ENCODE measurements around the gene PFKFB3. TPM values are rescaled to one million over a fixed set of nuclear protein-coding genes. Genes with fewer than 3 reads are reported as not detected.

The PFKFB3 gene
- total RNA-seq, 1 donor from 2014 or later, result 137 TPM

DNA sequence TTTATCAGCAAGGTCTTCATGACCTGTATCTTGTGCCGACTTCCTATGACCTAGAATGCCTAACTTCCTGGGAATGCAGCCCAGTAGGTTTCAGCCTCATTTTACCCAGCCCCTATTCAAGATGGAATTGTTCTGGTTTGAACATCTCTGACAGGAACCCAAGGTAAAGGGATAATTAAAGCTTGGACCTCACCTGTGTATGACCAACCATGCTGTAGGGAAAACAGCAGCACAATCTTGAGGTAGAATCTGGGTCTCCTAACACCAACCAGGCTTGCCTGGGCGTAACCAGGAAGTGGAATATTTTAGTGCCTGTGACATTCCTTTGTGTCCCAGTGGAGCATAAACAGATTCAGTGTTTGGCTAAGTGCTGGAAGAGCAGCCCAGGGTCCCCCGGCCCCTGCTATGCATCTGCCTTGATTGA lies 94.1 kb downstream of the PFKFB3 start:
- Mint-ChIP-seq H3K27me3 (ENCODE audit: unreplicated experiment) (peaks cover 3% of the 10 kb centered on the region), H3K9me3 (ENCODE audit: unreplicated experiment) (peaks cover 2% of the 10 kb centered on the region), H3K36me3 (ENCODE audit: unreplicated experiment) (peaks cover 4% of the 10 kb centered on the region), H3K4me1 (ENCODE audit: low read depth, unreplicated experiment) (peaks cover 21% of the 10 kb centered on the region), H3K27ac (ENCODE audit: unreplicated experiment) (no peak overlapping the region), H3K4me3 (ENCODE audit: unreplicated experiment) (no peak overlapping the region)
- no peak for DNase-seq
- TF ChIP-seq, protein P1, sequence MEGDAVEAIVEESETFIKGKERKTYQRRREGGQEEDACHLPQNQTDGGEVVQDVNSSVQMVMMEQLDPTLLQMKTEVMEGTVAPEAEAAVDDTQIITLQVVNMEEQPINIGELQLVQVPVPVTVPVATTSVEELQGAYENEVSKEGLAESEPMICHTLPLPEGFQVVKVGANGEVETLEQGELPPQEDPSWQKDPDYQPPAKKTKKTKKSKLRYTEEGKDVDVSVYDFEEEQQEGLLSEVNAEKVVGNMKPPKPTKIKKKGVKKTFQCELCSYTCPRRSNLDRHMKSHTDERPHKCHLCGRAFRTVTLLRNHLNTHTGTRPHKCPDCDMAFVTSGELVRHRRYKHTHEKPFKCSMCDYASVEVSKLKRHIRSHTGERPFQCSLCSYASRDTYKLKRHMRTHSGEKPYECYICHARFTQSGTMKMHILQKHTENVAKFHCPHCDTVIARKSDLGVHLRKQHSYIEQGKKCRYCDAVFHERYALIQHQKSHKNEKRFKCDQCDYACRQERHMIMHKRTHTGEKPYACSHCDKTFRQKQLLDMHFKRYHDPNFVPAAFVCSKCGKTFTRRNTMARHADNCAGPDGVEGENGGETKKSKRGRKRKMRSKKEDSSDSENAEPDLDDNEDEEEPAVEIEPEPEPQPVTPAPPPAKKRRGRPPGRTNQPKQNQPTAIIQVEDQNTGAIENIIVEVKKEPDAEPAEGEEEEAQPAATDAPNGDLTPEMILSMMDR (IDR thresholded peaks at IDR 0.05; ENCODE audit: partially characterized antibody, unreplicated experiment), result no peak

DNA sequence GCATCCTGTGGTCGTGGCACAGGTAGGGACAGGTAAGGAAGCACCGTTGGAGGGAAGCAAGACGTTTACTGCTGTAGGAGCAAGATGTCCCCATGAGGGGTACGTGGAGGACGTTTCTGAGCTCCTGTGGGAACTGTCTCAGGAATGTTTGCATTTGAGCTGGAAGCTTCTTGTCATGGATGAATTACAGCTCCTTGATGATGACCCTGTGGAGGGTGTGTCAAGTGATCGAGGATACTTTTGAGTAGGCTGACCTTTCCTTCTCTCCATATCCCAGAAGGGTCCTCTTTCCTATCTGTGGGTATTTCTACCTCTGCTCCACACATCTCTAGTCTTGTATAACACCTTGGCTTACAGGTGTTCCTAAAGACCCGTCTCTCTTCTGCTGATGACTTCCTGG lies 94.8 kb downstream of the PFKFB3 start:
- no peak overlapping the region for H3K27ac Mint-ChIP-seq (ENCODE audit: unreplicated experiment)
- TF ChIP-seq, protein P1 (IDR thresholded peaks at IDR 0.05; ENCODE audit: partially characterized antibody, unreplicated experiment), result no peak
- H3K4me1 Mint-ChIP-seq (ENCODE audit: low read depth, unreplicated experiment), result peaks cover 21% of the 10 kb centered on the region
- H3K9me3 Mint-ChIP-seq (ENCODE audit: unreplicated experiment), result peaks cover 2% of the 10 kb centered on the region
- no peak overlapping the region for H3K4me3 Mint-ChIP-seq (ENCODE audit: unreplicated experiment)
- DNase-seq, result no peak
- H3K36me3 Mint-ChIP-seq (ENCODE audit: unreplicated experiment), result peaks cover 4% of the 10 kb centered on the region
- H3K27me3 Mint-ChIP-seq (ENCODE audit: unreplicated experiment), result peaks cover 3% of the 10 kb centered on the region

DNA sequence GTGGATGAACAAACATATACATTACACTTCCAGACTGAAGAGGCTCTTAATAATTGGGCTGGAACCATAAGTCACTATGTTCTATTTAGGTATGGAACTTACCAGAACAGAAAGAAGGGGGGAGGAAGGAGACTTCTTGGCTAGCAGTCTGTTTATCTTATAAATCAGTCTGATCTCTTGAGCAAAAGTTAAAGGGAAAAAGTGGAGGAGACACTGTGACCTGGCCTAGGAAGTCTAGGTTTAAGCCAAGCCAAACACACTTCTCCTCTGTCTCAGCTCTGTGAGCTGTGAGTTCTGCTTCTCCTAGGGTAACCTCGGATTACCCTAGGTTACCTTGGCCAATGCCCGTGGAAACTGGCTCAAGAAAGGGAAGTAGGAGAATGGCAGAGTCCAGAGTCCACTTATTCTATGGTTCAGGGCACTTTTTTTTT lies 95.2 kb downstream of the PFKFB3 start:
- H3K36me3 Mint-ChIP-seq (ENCODE audit: unreplicated experiment), result peaks cover 4% of the 10 kb centered on the region
- TF ChIP-seq, protein P1 (IDR thresholded peaks at IDR 0.05; ENCODE audit: partially characterized antibody, unreplicated experiment), result no peak
- H3K27me3 Mint-ChIP-seq (ENCODE audit: unreplicated experiment), result peaks cover 3% of the 10 kb centered on the region
- H3K27ac Mint-ChIP-seq (ENCODE audit: unreplicated experiment), result no peak overlapping the region
- H3K4me1 Mint-ChIP-seq (ENCODE audit: low read depth, unreplicated experiment), result peaks cover 19% of the 10 kb centered on the region
- DNase-seq, result no peak
- H3K9me3 Mint-ChIP-seq (ENCODE audit: unreplicated experiment), result peaks cover 2% of the 10 kb centered on the region
- no peak overlapping the region for H3K4me3 Mint-ChIP-seq (ENCODE audit: unreplicated experiment)

DNA sequence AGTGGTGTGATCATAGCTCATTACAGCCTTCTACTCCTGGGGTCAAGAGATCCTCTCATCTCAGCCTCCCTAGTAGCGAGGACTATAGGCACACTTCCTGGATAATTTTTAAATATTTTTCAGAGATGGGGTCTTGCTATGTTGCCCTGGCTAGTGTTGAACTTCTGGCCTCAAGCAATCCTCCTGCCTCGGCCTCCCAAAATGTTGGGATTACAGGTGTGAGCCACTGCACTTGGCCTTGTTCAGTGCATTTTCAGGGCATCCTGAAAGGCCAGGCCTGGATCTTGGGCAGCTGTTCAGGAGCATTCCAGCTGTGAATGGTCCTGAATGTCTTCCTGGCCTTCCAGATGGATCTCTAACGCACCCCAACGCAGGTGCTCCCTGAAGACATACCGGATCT lies 95.7 kb downstream of the PFKFB3 start:
- Mint-ChIP-seq H3K36me3 (ENCODE audit: unreplicated experiment) (peaks cover 4% of the 10 kb centered on the region), H3K4me3 (ENCODE audit: unreplicated experiment) (no peak overlapping the region), H3K9me3 (ENCODE audit: unreplicated experiment) (peaks cover 2% of the 10 kb centered on the region), H3K27ac (ENCODE audit: unreplicated experiment) (no peak overlapping the region), H3K27me3 (ENCODE audit: unreplicated experiment) (peaks cover 3% of the 10 kb centered on the region), H3K4me1 (ENCODE audit: low read depth, unreplicated experiment) (peaks cover 19% of the 10 kb centered on the region)
- TF ChIP-seq, protein P1 (IDR thresholded peaks at IDR 0.05; ENCODE audit: partially characterized antibody, unreplicated experiment), result no peak
- DNase-seq, result no peak

DNA sequence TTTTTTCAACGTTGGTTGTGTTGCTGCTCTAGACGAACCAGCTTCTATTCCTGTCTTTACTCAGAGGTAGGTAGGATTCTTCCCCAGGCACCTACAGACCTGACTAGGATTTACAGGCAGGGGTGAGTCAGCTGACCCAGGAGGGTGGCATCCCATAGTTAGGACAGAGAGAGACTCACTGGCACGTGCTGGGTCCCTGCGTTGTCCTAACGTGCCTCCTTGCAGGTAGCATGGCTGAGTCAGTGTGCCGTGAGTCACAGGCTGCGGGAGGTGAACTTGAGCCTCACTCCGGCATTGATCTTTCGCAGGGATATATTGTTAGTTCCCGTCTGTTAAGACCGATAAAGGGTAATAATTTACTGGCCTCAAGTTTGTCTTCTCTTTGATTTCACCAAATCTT lies 96.5 kb downstream of the PFKFB3 start:
- no peak overlapping the region for H3K27ac Mint-ChIP-seq (ENCODE audit: unreplicated experiment)
- DNase-seq, result no peak
- H3K27me3 Mint-ChIP-seq (ENCODE audit: unreplicated experiment), result peaks cover 3% of the 10 kb centered on the region
- H3K4me1 Mint-ChIP-seq (ENCODE audit: low read depth, unreplicated experiment), result peaks cover 19% of the 10 kb centered on the region
- peaks cover 1% of the 10 kb centered on the region for H3K36me3 Mint-ChIP-seq (ENCODE audit: unreplicated experiment)
- no peaks in the 10 kb centered on the region for H3K9me3 Mint-ChIP-seq (ENCODE audit: unreplicated experiment)
- TF ChIP-seq, protein P1 (IDR thresholded peaks at IDR 0.05; ENCODE audit: partially characterized antibody, unreplicated experiment), result no peak
- no peak overlapping the region for H3K4me3 Mint-ChIP-seq (ENCODE audit: unreplicated experiment)
